ENCODE data around the gene RIMKLB. TPM values are rescaled to one million over a fixed set of nuclear protein-coding genes. Genes with fewer than 3 reads are reported as not detected.

The RIMKLB gene
- total and polyA plus RNA-seq, 2 of the 8 experiments (the other 6 are each of a cell fraction or from before 2014, with no cell fraction given), result 37.8 to 78.2 TPM

- Histone ChIP-seq H3K36me3 (ENCODE audit: control insufficient read depth in 2 of 4, insufficient read depth in 4 of 4, low read length in 3 of 4) (no peaks in the 10 kb centered on the region), H3K23me2 (ENCODE audit: low read depth, low read length) (no peaks in the 10 kb centered on the region), H3K18ac (ENCODE audit: extremely low read depth, low read length) (no peak overlapping the region), H3K4me1 (replicated peaks in 1 of 4; ENCODE audit: control insufficient read depth in 3 of 4, insufficient read depth in 4 of 4, low read length in 3 of 4) (no peaks in the 10 kb centered on the region; a peak in 1 of 7 replicates), H2BK5ac (ENCODE audit: low read depth, low read length) (no peak overlapping the region), H3K23ac (ENCODE audit: insufficient read length) (no peak overlapping the region), H2BK15ac (ENCODE audit: low read length) (no peak overlapping the region), H4K8ac (ENCODE audit: extremely low read depth, insufficient read depth, low read length) (no peak overlapping the region), H2AK5ac (ENCODE audit: low read depth, low read length) (no peak overlapping the region), H3K14ac (ENCODE audit: insufficient read length) (no peak overlapping the region), H2BK20ac (ENCODE audit: low read length) (no peak overlapping the region), H3K9me3 (ENCODE audit: insufficient read depth in 2 of 2, low read depth in 1 of 2, low read length in 1 of 2) (no peaks in the 10 kb centered on the region), H3K4me3 (ENCODE audit: extremely low read depth in 1 of 4, insufficient read depth in 2 of 4, low read depth in 3 of 4, low read length in 4 of 4) (no peak overlapping the region), H4K20me1 (replicated peaks in 1 of 2; ENCODE audit: control insufficient read depth in 1 of 2, insufficient read depth in 2 of 2, low read length in 2 of 2) (no peaks in the 10 kb centered on the region), H3K79me2 (ENCODE audit: control insufficient read depth in 1 of 2, insufficient read depth in 2 of 2, low read length in 2 of 2) (no peaks in the 10 kb centered on the region), H3K9ac (replicated peaks in 1 of 4; ENCODE audit: extremely low read depth in 1 of 4, low read depth in 3 of 4, low read length in 3 of 4) (no peak overlapping the region), H4K5ac (ENCODE audit: insufficient read length, low read depth, low read length) (no peak overlapping the region), H2BK120ac (replicated peaks; ENCODE audit: low read depth, low read length) (no peak overlapping the region), H3K27ac (ENCODE audit: low read depth, low read length) (no peak overlapping the region), H3K27me3 (replicated peaks in 1 of 4; ENCODE audit: control insufficient read depth in 3 of 4, extremely low read depth in 1 of 4, insufficient read depth in 3 of 4, low read length in 3 of 4) (no peaks in the 10 kb centered on the region), H3K56ac (replicated peaks; ENCODE audit: insufficient read length, low read depth, low read length) (no peak overlapping the region), H4K91ac (replicated peaks; ENCODE audit: insufficient read length, low read length) (no peak overlapping the region), H3K79me1 (ENCODE audit: low read depth, low read length) (no peaks in the 10 kb centered on the region), H2AFZ (ENCODE audit: low read length) (no peak overlapping the region), H2BK12ac (ENCODE audit: low read depth, low read length) (no peak overlapping the region), H3K4me2 (ENCODE audit: insufficient read depth in 1 of 2, low read depth in 2 of 2, low read length in 2 of 2) (no peak overlapping the region), H3K4ac (replicated peaks; ENCODE audit: insufficient read length, low read depth, low read length) (no peak overlapping the region)
- no peak for DNase-seq (ENCODE audit: low read depth in 1 of 2, low spot score in 2 of 2)
- ChIA-PET CTCF (ENCODE audit: partially characterized antibody) (interaction anchor here (0.6 to 7.0 kb wide), 21 partner anchors 10 to 414 kb away, joined by 3 to 65 read pairs (median 5); partner anchors contain the start of genes A2ML1 and AICDA), POLR2A (ENCODE audit: partially characterized antibody) (interaction anchor here (0.7 to 1.2 kb wide), 3 partner anchors 14 to 260 kb away, joined by 3 read pairs; no protein-coding TSS in a partner anchor)
- TF ChIP-seq POU5F1 (IDR thresholded peaks at IDR 0.05; ENCODE audit: low read depth, low read length) (no peak), SP4 (IDR thresholded peaks at IDR 0.05; ENCODE audit: low read length) (no peak), ATF3 (IDR thresholded peaks at IDR 0.05; ENCODE audit: insufficient read depth, low read depth, low read length) (no peak), KDM1A (IDR thresholded peaks at IDR 0.05; ENCODE audit: borderline replicate concordance, low read length) (no peak), RAD21 (IDR thresholded peaks at IDR 0.05 in 1 of 2, conservative IDR thresholded peaks at IDR 0.05 in 1 of 2; ENCODE audit: low read depth in 2 of 2, low read length in 2 of 2) (no peak)
- WGBS, 2 experiments (ENCODE audit: extremely low coverage in 1 of 2, insufficient coverage in 1 of 2, insufficient read length in 1 of 2, insufficient replicate concordance in 2 of 2, low coverage in 1 of 2, low lambda C conversion rate in 2 of 2, missing lambda C conversion rate in 1 of 2), result 93% methylated on average over 1 of the region's 1 CpG; no CpG with 5 or more reads in 1 of the 2 experiments
- FAIRE-seq, result no peak
Observed at GRCh38 chr12:8658346-8658745, 39.4 kb upstream of the RIMKLB start.

Data from H1 (cell line).